Transverse colon (tissue), 4 donors: ENCODE measurements around the gene KIAA2012. TPM values are rescaled to one million over a fixed set of nuclear protein-coding genes. Genes with fewer than 3 reads are reported as not detected.

Experiments used
- DNase-seq: peaks from one replicate; pipeline ENCODE4 v3.0.0-alpha.2; 2019
- H3K27ac ChIP-seq, 4 donors: fragments of 200-600 bp; sonication (generic); 2 replicates each; pipeline ENCODE4 v1.5.1; 2016 to 2018; ENCODE audit warnings: inconsistent platforms in 4 of 4
- H3K27me3 ChIP-seq: fragments of 200-600 bp; sonication (generic); 2 replicates; pipeline ENCODE4 v1.5.1; 2017; ENCODE audit warnings: inconsistent platforms
- H3K36me3 ChIP-seq, 4 donors: fragments of 200-600 bp; sonication (generic); 2 replicates each; pipeline ENCODE4 v1.5.1; 2017 to 2019; ENCODE audit warnings: inconsistent platforms in 4 of 4
- H3K4me1 ChIP-seq, 4 donors: fragments of 200-600 bp; sonication (generic); 2 replicates each; pipeline ENCODE4 v1.5.1; 2017 to 2020; ENCODE audit warnings: inconsistent platforms in 4 of 4
- H3K4me3 ChIP-seq, 4 donors: fragments of 200-600 bp; sonication (generic); 1 replicate in 1 of 4; 2 replicates in 3 of 4; pipeline versions ENCODE4 v1.5.1 to v1.6.1; 2017 to 2019; ENCODE audit warnings: inconsistent platforms in 4 of 4
- H3K9me3 ChIP-seq, 2 donors: fragments of 200-600 bp; sonication (generic); 2 replicates each; pipeline ENCODE4 v1.5.1; 2017 to 2019; ENCODE audit warnings: inconsistent platforms in 2 of 2
- CTCF ChIP-seq, 5 experiments: fragments of 200-600 bp in 3 of 5; fragments of 450-650 bp in 2 of 5; sonication (generic) in 3 of 5; IDR thresholded peaks; 1 replicate in 2 of 5; 2 replicates in 3 of 5; pipeline ENCODE4 v1.5.1; 2016 to 2017; ENCODE audit warnings: antibody characterized with exemption in 5 of 5, inconsistent platforms in 3 of 5, mild to moderate bottlenecking in 2 of 5, moderate library complexity in 1 of 5
- EP300 ChIP-seq: sonication (generic); formaldehyde crosslinking; IDR thresholded peaks from one replicate; pipeline ENCODE4 v1.6.1; 2017; ENCODE audit warnings: antibody characterized with exemption, low read depth
- POLR2A ChIP-seq: fragments of 450-650 bp; IDR thresholded peaks from one replicate; pipeline ENCODE4 v1.6.1; 2016; ENCODE audit warnings: antibody characterized with exemption, mild to moderate bottlenecking, moderate library complexity
- POLR2AphosphoS5 ChIP-seq, 3 donors: sonication (generic); formaldehyde crosslinking; IDR thresholded peaks; one replicate each; pipeline ENCODE4 v1.6.1; 2016; ENCODE audit warnings: antibody characterized with exemption in 3 of 3
- WGBS, 2 donors: methylation state at CpG; one replicate each; pipeline ENCODE4 v1.1.5; 2018; ENCODE audit warnings: low coverage in 1 of 2; 5-methylcytosine and 5-hydroxymethylcytosine counted together
- in situ Hi-C, 4 donors: fragments of 200-750 bp; cut with MboI; loops; one replicate each; pipeline versions ENCODE4 v1.15.0 to v1.15.1; 2017; ENCODE audit warnings: low sequenced_read_pairs in 3 of 4, low pct_ligation_motif_present in 1 of 4, low pct_unique_long_range_greater_than_20kb in 1 of 4
- intact Hi-C: fragments of 100-400 bp; cut with DNase I; formaldehyde crosslinking; loops from one replicate; pipeline ENCODE4 v1.15.1; 2023; ENCODE audit warnings: low total_unique reads
- total RNA-seq, 4 donors: library from RNA; depleted of rRNA; stranded (reverse); fragments of >200 nt; gene quantifications; one replicate each; pipeline ENCODE4 v1.1.0, GENCODE V29; 2016

The KIAA2012 gene
- total RNA-seq, 4 donors from 2014 or later, result not detected

- peak overlapping the region in 2 of 4 donors; percentile 8 to 76 for H3K27ac ChIP-seq
- intact Hi-C loops (no loop called here), in situ Hi-C loops (no loop called here)
- peaks cover 0 to 5% (median 0%) of the 10 kb centered on the region in 4 donors for H3K4me1 ChIP-seq
- WGBS, 2 donors, result 56 to 59% methylated on average over 5 to 6 of the region's 6 CpGs
- no peaks in the 10 kb centered on the region for H3K36me3 ChIP-seq
- DNase-seq, result no peak
- no peaks in the 10 kb centered on the region for H3K27me3 ChIP-seq
- TF ChIP-seq POLR2A (no peak), POLR2AphosphoS5 (IDR thresholded peaks at IDR 0.05) (no peak), CTCF (IDR thresholded peaks at IDR 0.05) (no peak), EP300 (no peak)
- no peaks in the 10 kb centered on the region for H3K9me3 ChIP-seq
- H3K4me3 ChIP-seq, result no peak overlapping the region
Observed at GRCh38 chr2:202091476-202091875, 18.4 kb downstream of the KIAA2012 start.

GRCh38 chr2:202094426-202094986, 21.5 kb downstream of the KIAA2012 start:
- no peaks in the 10 kb centered on the region for H3K27me3 ChIP-seq
- intact Hi-C loops, result no loop called here
- peaks cover 0 to 5% (median 0%) of the 10 kb centered on the region in 4 donors for H3K4me1 ChIP-seq
- no peak overlapping the region for H3K4me3 ChIP-seq
- no peaks in the 10 kb centered on the region for H3K9me3 ChIP-seq
- no peak for TF ChIP-seq CTCF (IDR thresholded peaks at IDR 0.05)
- no peak for TF ChIP-seq POLR2A
- no peak for TF ChIP-seq POLR2AphosphoS5 (IDR thresholded peaks at IDR 0.05)
- H3K36me3 ChIP-seq, result no peaks in the 10 kb centered on the region
- in situ Hi-C loops, result no loop called here
- no peak overlapping the region for H3K27ac ChIP-seq
- no peak for DNase-seq
- 56% methylated on average over 3 of the region's 3 CpGs; no CpG with 5 or more reads in 1 of the 2 donors for WGBS, 2 donors

GRCh38 chr2:202095235-202095634, 22.2 kb downstream of the KIAA2012 start:
- no peak overlapping the region for H3K27ac ChIP-seq
- no peak overlapping the region for H3K4me3 ChIP-seq
- no peaks in the 10 kb centered on the region for H3K9me3 ChIP-seq
- in situ Hi-C loops (no loop called here), intact Hi-C loops (no loop called here)
- no peaks in the 10 kb centered on the region for H3K27me3 ChIP-seq
- no peak for TF ChIP-seq POLR2A
- no peak for TF ChIP-seq EP300
- no peak for TF ChIP-seq CTCF (IDR thresholded peaks at IDR 0.05)
- TF ChIP-seq POLR2AphosphoS5 (IDR thresholded peaks at IDR 0.05), result no peak
- DNase-seq, result no peak
- peaks cover 0 to 5% (median 0%) of the 10 kb centered on the region in 4 donors for H3K4me1 ChIP-seq
- H3K36me3 ChIP-seq, result no peaks in the 10 kb centered on the region

GRCh38 chr2:202096736-202097135, 23.7 kb downstream of the KIAA2012 start:
- TF ChIP-seq CTCF (IDR thresholded peaks at IDR 0.05) (no peak), POLR2AphosphoS5 (IDR thresholded peaks at IDR 0.05) (no peak), EP300 (no peak), POLR2A (no peak)
- Histone ChIP-seq H3K36me3 (no peaks in the 10 kb centered on the region), H3K4me3 (no peak overlapping the region), H3K4me1 (peaks cover 0 to 3% (median 0%) of the 10 kb centered on the region in 4 donors), H3K9me3 (no peaks in the 10 kb centered on the region), H3K27ac (no peak overlapping the region), H3K27me3 (no peaks in the 10 kb centered on the region)
- intact Hi-C loops, result no loop called here
- WGBS, 2 donors, result 82% methylated on average over 3 of the region's 3 CpGs; no CpG with 5 or more reads in 1 of the 2 donors
- no peak for DNase-seq
- in situ Hi-C loops, result no loop called here
